ENCODE data around the gene SMYD3.

SMYD3 gene

GRCh38 chr1:246203180-246203579 lies 303.9 kb downstream of the SMYD3 start:
- TF ChIP-seq ZNF274 (IDR thresholded peaks at IDR 0.05; ENCODE audit: low read depth, low read length), result no peak
- no peak overlapping the region for H3K4me3 ChIP-seq (ENCODE audit: low read length)

GRCh38 chr1:246200738-246201137 lies 306.3 kb downstream of the SMYD3 start:
- H3K4me3 ChIP-seq (ENCODE audit: low read length), result no peak overlapping the region
- TF ChIP-seq ZNF274 (IDR thresholded peaks at IDR 0.05; ENCODE audit: low read depth, low read length), result no peak

GRCh38 chr1:246200225-246200624 lies 306.9 kb downstream of the SMYD3 start:
- TF ChIP-seq ZNF274 (IDR thresholded peaks at IDR 0.05; ENCODE audit: low read depth, low read length), result no peak
- no peak overlapping the region for H3K4me3 ChIP-seq (ENCODE audit: low read length)

- no peak overlapping the region for H3K4me3 ChIP-seq (ENCODE audit: low read length)
- no peak for TF ChIP-seq ZNF274 (IDR thresholded peaks at IDR 0.05; ENCODE audit: low read depth, low read length)
Measured at GRCh38 chr1:246199086-246199645, 307.9 kb downstream of the SMYD3 start.

GRCh38 chr1:246198115-246198816 lies 308.8 kb downstream of the SMYD3 start:
- no peak overlapping the region for H3K4me3 ChIP-seq (ENCODE audit: low read length)
- no peak for TF ChIP-seq ZNF274 (IDR thresholded peaks at IDR 0.05; ENCODE audit: low read depth, low read length)

- no peak for TF ChIP-seq ZNF274 (IDR thresholded peaks at IDR 0.05; ENCODE audit: low read depth, low read length)
- no peak overlapping the region for H3K4me3 ChIP-seq (ENCODE audit: low read length)
Measured at GRCh38 chr1:246197076-246197475, 310.0 kb downstream of the SMYD3 start.

- H3K4me3 ChIP-seq (ENCODE audit: low read length), result no peak overlapping the region
- no peak for TF ChIP-seq ZNF274 (IDR thresholded peaks at IDR 0.05; ENCODE audit: low read depth, low read length)
Measured at GRCh38 chr1:246195296-246195695, 311.8 kb downstream of the SMYD3 start.

- H3K4me3 ChIP-seq (ENCODE audit: low read length), result no peak overlapping the region
- no peak for TF ChIP-seq ZNF274 (IDR thresholded peaks at IDR 0.05; ENCODE audit: low read depth, low read length)
Measured at GRCh38 chr1:246193537-246193936, 313.5 kb downstream of the SMYD3 start.

GRCh38 chr1:246189126-246189525 lies 318.0 kb downstream of the SMYD3 start:
- H3K4me3 ChIP-seq (ENCODE audit: low read length), result no peak overlapping the region
- no peak for TF ChIP-seq ZNF274 (IDR thresholded peaks at IDR 0.05; ENCODE audit: low read depth, low read length)

- no peak for TF ChIP-seq ZNF274 (IDR thresholded peaks at IDR 0.05; ENCODE audit: low read depth, low read length)
- H3K4me3 ChIP-seq (ENCODE audit: low read length), result no peak overlapping the region
Measured at GRCh38 chr1:246187834-246188372, 319.2 kb downstream of the SMYD3 start.

- no peak overlapping the region for H3K4me3 ChIP-seq (ENCODE audit: low read length)
- TF ChIP-seq ZNF274 (IDR thresholded peaks at IDR 0.05; ENCODE audit: low read depth, low read length), result no peak
Measured at GRCh38 chr1:246184503-246184902, 322.6 kb downstream of the SMYD3 start.

- no peak for TF ChIP-seq ZNF274 (IDR thresholded peaks at IDR 0.05; ENCODE audit: low read depth, low read length)
- H3K4me3 ChIP-seq (ENCODE audit: low read length), result no peak overlapping the region
Measured at GRCh38 chr1:246182149-246182851, 324.8 kb downstream of the SMYD3 start.

- no peak for TF ChIP-seq ZNF274 (IDR thresholded peaks at IDR 0.05; ENCODE audit: low read depth, low read length)
- H3K4me3 ChIP-seq (ENCODE audit: low read length), result no peak overlapping the region
Measured at GRCh38 chr1:246181241-246181640, 325.8 kb downstream of the SMYD3 start.

GRCh38 chr1:246179401-246179800 lies 327.7 kb downstream of the SMYD3 start:
- TF ChIP-seq ZNF274 (IDR thresholded peaks at IDR 0.05; ENCODE audit: low read depth, low read length), result no peak
- no peak overlapping the region for H3K4me3 ChIP-seq (ENCODE audit: low read length)
